Lower leg skin (tissue), 4 donors: Measurements from ENCODE around the gene P2RY2. TPM values are rescaled to one million over a fixed set of nuclear protein-coding genes. Genes with fewer than 3 reads are reported as not detected.
A peak's percentile ranks its signal among the peaks of the same experiment; 100 is the strongest.
"Not testable (repeated sequence)": the region's sequence is repeated elsewhere in the genome, so short reads cannot be mapped to it uniquely, and the experiment has no call there.

Experiments used
- DNase-seq, 2 donors: peaks; one replicate each; pipeline ENCODE4 v3.0.0-alpha.2; 2019; ENCODE audit warnings: low spot score in 2 of 2
- H3K4me3 ChIP-seq: fragments of 200-600 bp; sonication (generic); 2 replicates; pipeline ENCODE4 v1.5.1; 2017; ENCODE audit warnings: mild to moderate bottlenecking, low read depth; ENCODE audit not compliant: poor library complexity, severe bottlenecking
- CTCF ChIP-seq, 3 donors: fragments of 450-650 bp; IDR thresholded peaks; one replicate each; pipeline ENCODE4 v1.5.1; 2016; ENCODE audit warnings: antibody characterized with exemption in 3 of 3, mild to moderate bottlenecking in 3 of 3, moderate library complexity in 2 of 3
- POLR2A ChIP-seq, 2 donors: fragments of 450-650 bp; IDR thresholded peaks; one replicate each; pipeline ENCODE4 v1.6.1; 2016 to 2017; ENCODE audit warnings: antibody characterized with exemption in 2 of 2, mild to moderate bottlenecking in 1 of 2, moderate library complexity in 1 of 2
- WGBS, 2 donors: methylation state at CpG; one replicate each; pipeline ENCODE4 v1.1.5; 2018; 5-methylcytosine and 5-hydroxymethylcytosine counted together
- intact Hi-C: fragments of 100-400 bp; cut with DNase I; formaldehyde crosslinking; loops from one replicate; pipeline ENCODE4 v1.15.0; 2023; ENCODE audit warnings: low total_unique reads
- total RNA-seq, 4 donors: library from RNA; depleted of rRNA; stranded (reverse); fragments of >200 nt; gene quantifications; one replicate each; pipeline ENCODE4 v1.1.0, GENCODE V29; 2016

The P2RY2 gene
- total RNA-seq, 4 donors from 2014 or later: 3.2 to 8.7 (median 5.1) TPM

GRCh38 chr11:73269459-73270015 lies 51.5 kb downstream of the P2RY2 start:
- TF ChIP-seq CTCF (IDR thresholded peaks at IDR 0.05) (no peak), POLR2A (IDR thresholded peaks at IDR 0.05) (no peak)
- intact Hi-C loops: no loop called here
- DNase-seq: peak in 1 of 2 donors; percentile 62
- 66 to 73% methylated on average over 7 of the region's 7 CpGs for WGBS, 2 donors
- no peak overlapping the region for H3K4me3 ChIP-seq

GRCh38 chr11:73270016-73270854 lies 52.2 kb downstream of the P2RY2 start:
- 89 to 93% methylated on average over 7 of the region's 7 CpGs for WGBS, 2 donors
- no peak for TF ChIP-seq CTCF (IDR thresholded peaks at IDR 0.05)
- TF ChIP-seq POLR2A (IDR thresholded peaks at IDR 0.05): no peak
- DNase-seq: peak in 1 of 2 donors; percentile 83
- intact Hi-C loops: no loop called here
- H3K4me3 ChIP-seq: no peak overlapping the region

- 87 to 90% methylated on average over 18 of the region's 18 CpGs for WGBS, 2 donors
- TF ChIP-seq POLR2A (IDR thresholded peaks at IDR 0.05) (no peak), CTCF (IDR thresholded peaks at IDR 0.05) (no peak)
- intact Hi-C loops: no loop called here
- DNase-seq: peak in 1 of 2 donors; percentile 79
- no peak overlapping the region for H3K4me3 ChIP-seq
Observed at GRCh38 chr11:73270855-73271477, 52.9 kb downstream of the P2RY2 start.

GRCh38 chr11:73271478-73271865 lies 53.4 kb downstream of the P2RY2 start:
- H3K4me3 ChIP-seq, intact Hi-C loops, DNase-seq: not testable (repeated sequence)
- WGBS, 2 donors: 85 to 88% methylated on average over 10 of the region's 10 CpGs

GRCh38 chr11:73271936-73272679 lies 54.0 kb downstream of the P2RY2 start, which contains the start of gene P2RY6:
P2RY6 (plus strand) TSS chr11:73272338; CDS start chr11:73296519, 24,181 bp downstream.
- DNase-seq: peak in 1 of 2 donors; percentile 83
- TF ChIP-seq POLR2A (IDR thresholded peaks at IDR 0.05) (no peak), CTCF (IDR thresholded peaks at IDR 0.05) (no peak)
- WGBS, 2 donors: 77 to 79% methylated on average over 17 of the region's 17 CpGs
- no peak within 1 kb of the TSS for H3K4me3 ChIP-seq
- intact Hi-C loops: no loop called here
